Endometrial microvascular endothelial cells (primary cell): ENCODE results near the gene SLC12A7. TPM values are rescaled to one million over a fixed set of nuclear protein-coding genes. Genes with fewer than 3 reads are reported as not detected.

Source experiments
- in situ Hi-C: cut with HindIII; loops from 2 replicates; pipeline ENCODE4 v1.10.0; 2017; ENCODE audit warnings: low sequenced_read_pairs, low pct_unique_long_range_greater_than_20kb; ENCODE audit errors: inconsistent ontology term
- total RNA-seq: library from RNA; depleted of rRNA; stranded (reverse); fragments of >200 nt; gene quantifications from one replicate; pipeline ENCODE4 v1.2.3, GENCODE V29; 2015; ENCODE audit errors: inconsistent ontology term

Gene SLC12A7
- total RNA-seq, 1 donor from 2014 or later = 9.0 TPM

GRCh38 chr5:1142886-1143669, 31.2 kb upstream of the SLC12A7 start:
- in situ Hi-C loops = no loop called here

GRCh38 chr5:1141834-1142233, 30.0 kb upstream of the SLC12A7 start:
- in situ Hi-C loops = no loop called here

- in situ Hi-C loops = no loop called here
Measured at GRCh38 chr5:1140818-1141189, 28.9 kb upstream of the SLC12A7 start.

GRCh38 chr5:1140171-1140817, 28.4 kb upstream of the SLC12A7 start:
- in situ Hi-C loops = no loop called here

- in situ Hi-C loops = no loop called here
Measured at GRCh38 chr5:1139331-1140170, 27.7 kb upstream of the SLC12A7 start.

- in situ Hi-C loops = no loop called here
Measured at GRCh38 chr5:1138445-1139245, 26.8 kb upstream of the SLC12A7 start.

- in situ Hi-C loops = no loop called here
Measured at GRCh38 chr5:1137567-1138444, 25.9 kb upstream of the SLC12A7 start.

- in situ Hi-C loops = no loop called here
Measured at GRCh38 chr5:1136814-1137213, 25.0 kb upstream of the SLC12A7 start.

GRCh38 chr5:1135696-1136525, 24.0 kb upstream of the SLC12A7 start:
- in situ Hi-C loops = no loop called here

GRCh38 chr5:1134478-1134877, 22.6 kb upstream of the SLC12A7 start:
- in situ Hi-C loops = no loop called here

- in situ Hi-C loops = no loop called here
Measured at GRCh38 chr5:1133510-1134201, 21.8 kb upstream of the SLC12A7 start.

- in situ Hi-C loops = no loop called here
Measured at GRCh38 chr5:1133108-1133507, 21.2 kb upstream of the SLC12A7 start.

GRCh38 chr5:1132570-1132969, 20.7 kb upstream of the SLC12A7 start:
- in situ Hi-C loops = no loop called here

- in situ Hi-C loops = no loop called here
Measured at GRCh38 chr5:1131726-1132125, 19.9 kb upstream of the SLC12A7 start.

- in situ Hi-C loops = no loop called here
Measured at GRCh38 chr5:1131191-1131621, 19.3 kb upstream of the SLC12A7 start.

- in situ Hi-C loops = no loop called here
Measured at GRCh38 chr5:1130218-1130946, 18.5 kb upstream of the SLC12A7 start.
